Type B pancreatic cell (in vitro differentiated cells): Measurements from ENCODE around the gene CLCN1. TPM values are rescaled to one million over a fixed set of nuclear protein-coding genes. Genes with fewer than 3 reads are reported as not detected.

Source experiments
- DNase-seq: peaks from one replicate; pipeline ENCODE4 v3.0.0; 2021; ENCODE audit warnings: mixed read lengths; ENCODE audit not compliant: unreplicated experiment; ENCODE audit errors: extremely low spot score
- H3K27ac Mint-ChIP-seq: 2 replicates; pipeline ENCODE4 v1.8.0; 2021; ENCODE audit warnings: mild to moderate bottlenecking, mixed read lengths
- H3K27me3 Mint-ChIP-seq: 2 replicates; pipeline ENCODE4 v1.8.0; 2021; ENCODE audit warnings: mixed read lengths
- H3K36me3 Mint-ChIP-seq: 2 replicates; pipeline ENCODE4 v1.8.0; 2021; ENCODE audit warnings: mixed read lengths
- H3K4me1 Mint-ChIP-seq: one replicate; pipeline ENCODE4 v1.8.0; 2021; ENCODE audit warnings: mixed read lengths; ENCODE audit not compliant: unreplicated experiment
- H3K4me3 Mint-ChIP-seq: 2 replicates; pipeline ENCODE4 v1.8.0; 2021; ENCODE audit warnings: mild to moderate bottlenecking, mixed read lengths
- H3K9me3 Mint-ChIP-seq: 2 replicates; pipeline ENCODE4 v1.8.0; 2021; ENCODE audit warnings: mixed read lengths
- CTCF ChIP-seq: fragments of 200-600 bp; sonication (generic); conservative IDR thresholded peaks from 2 replicates; pipeline ENCODE4 v1.5.0; 2021; ENCODE audit warnings: antibody characterized with exemption, mild to moderate bottlenecking
- total RNA-seq: library from RNA; stranded (reverse); gene quantifications from 2 replicates; pipeline ENCODE4 v1.2.1, GENCODE V29; 2021; ENCODE audit warnings: low replicate concordance

The CLCN1 gene
- total RNA-seq, 1 donor from 2014 or later = 0.22 TPM

GRCh38 chr7:143318661-143319060 is 2.8 kb downstream of the CLCN1 start:
- Mint-ChIP-seq H3K36me3 (peaks cover 3% of the 10 kb centered on the region), H3K4me3 (no peak overlapping the region), H3K27ac (no peak overlapping the region), H3K27me3 (no peaks in the 10 kb centered on the region), H3K9me3 (no peaks in the 10 kb centered on the region), H3K4me1 (peaks cover 30% of the 10 kb centered on the region)
- no peak for TF ChIP-seq CTCF
- DNase-seq = no peak

GRCh38 chr7:143320620-143321019 is 4.7 kb downstream of the CLCN1 start:
- TF ChIP-seq CTCF = no peak
- H3K27me3 Mint-ChIP-seq = no peaks in the 10 kb centered on the region
- DNase-seq = no peak
- H3K36me3 Mint-ChIP-seq = no peaks in the 10 kb centered on the region
- no peak overlapping the region for H3K27ac Mint-ChIP-seq
- peaks cover 44% of the 10 kb centered on the region for H3K4me1 Mint-ChIP-seq
- H3K4me3 Mint-ChIP-seq = no peak overlapping the region
- no peaks in the 10 kb centered on the region for H3K9me3 Mint-ChIP-seq

GRCh38 chr7:143321242-143321641 is 5.3 kb downstream of the CLCN1 start:
- no peak for DNase-seq
- no peak overlapping the region for H3K27ac Mint-ChIP-seq
- H3K27me3 Mint-ChIP-seq = no peaks in the 10 kb centered on the region
- no peak overlapping the region for H3K4me3 Mint-ChIP-seq
- H3K9me3 Mint-ChIP-seq = no peaks in the 10 kb centered on the region
- TF ChIP-seq CTCF = no peak
- H3K4me1 Mint-ChIP-seq = peaks cover 44% of the 10 kb centered on the region
- H3K36me3 Mint-ChIP-seq = no peaks in the 10 kb centered on the region

GRCh38 chr7:143321734-143322133 is 5.8 kb downstream of the CLCN1 start:
- no peaks in the 10 kb centered on the region for H3K9me3 Mint-ChIP-seq
- no peaks in the 10 kb centered on the region for H3K36me3 Mint-ChIP-seq
- H3K27ac Mint-ChIP-seq = no peak overlapping the region
- TF ChIP-seq CTCF = no peak
- H3K4me3 Mint-ChIP-seq = no peak overlapping the region
- no peak for DNase-seq
- H3K27me3 Mint-ChIP-seq = no peaks in the 10 kb centered on the region
- peaks cover 41% of the 10 kb centered on the region for H3K4me1 Mint-ChIP-seq

GRCh38 chr7:143322760-143323633 is 7.1 kb downstream of the CLCN1 start:
- Mint-ChIP-seq H3K27me3 (no peaks in the 10 kb centered on the region), H3K27ac (peak overlapping the region; percentile 82), H3K9me3 (no peaks in the 10 kb centered on the region)

More at GRCh38 chr7:143322760-143323633, 7.1 kb downstream of the CLCN1 start:
- Mint-ChIP-seq H3K36me3 (no peaks in the 10 kb centered on the region), H3K4me1 (peaks cover 33% of the 10 kb centered on the region), H3K4me3 (peak overlapping the region; percentile 49)
- no peak for DNase-seq
- no peak for TF ChIP-seq CTCF
